ENCODE results near the gene CTRL. TPM values are rescaled to one million over a fixed set of nuclear protein-coding genes. Genes with fewer than 3 reads are reported as not detected.

The CTRL gene
- total and polyA plus RNA-seq, 11 donors: 0.23 to 2.1 (median 0.74) TPM; not detected in 1

GRCh38 chr16:67935101-67935401, 3.4 kb upstream of the CTRL start:
- Histone ChIP-seq H3K27ac (peak overlapping the region in 11 of 12 donors; percentile 87 to 99 (median 93)), H3K4me3 (peak overlapping the region in 11 of 12 donors; percentile 57 to 98 (median 75)), H3K36me3 (peaks cover 0 to 58% (median 27%) of the 10 kb centered on the region in 9 donors), H3K9me3 (no peaks in the 10 kb centered on the region), H3K4me1 (peaks cover 0 to 38% (median 23%) of the 10 kb centered on the region in 12 donors), H3K27me3 (no peaks in the 10 kb centered on the region)
- DNase-seq (no peak), ATAC-seq (peak; percentile 2 to 5 (median 3))
- no peak for TF ChIP-seq CTCF (IDR thresholded peaks at IDR 0.05)
- no peak for TF ChIP-seq POLR2A (IDR thresholded peaks at IDR 0.05)
- 19 to 36% (median 32%) methylated on average over 13 of the region's 13 CpGs for WGBS, 4 donors
- intact Hi-C loops (cut with DNase I): loop anchor here in 5 of 10 donors (1.0 to 10.0 kb wide), 4 partner anchors 33 to 410 kb away; partner anchors contain the start of genes RIPOR1 (in 2 of the 5) and SLC12A4 (in 1 of the 5)

- Histone ChIP-seq H3K4me3 (peak overlapping the region in 10 of 12 donors; percentile 57 to 98 (median 77)), H3K9me3 (no peaks in the 10 kb centered on the region), H3K36me3 (peaks cover 0 to 58% (median 25%) of the 10 kb centered on the region in 9 donors), H3K27me3 (no peaks in the 10 kb centered on the region), H3K4me1 (peaks cover 0 to 32% (median 23%) of the 10 kb centered on the region in 12 donors), H3K27ac (peak overlapping the region in 10 of 12 donors; percentile 87 to 99 (median 93))
- ATAC-seq (peak in 2 of 4 donors; percentile 0 to 1), DNase-seq (no peak)
- TF ChIP-seq CTCF (IDR thresholded peaks at IDR 0.05) (no peak), POLR2A (IDR thresholded peaks at IDR 0.05) (no peak)
- WGBS, 4 donors: 43 to 59% (median 46%) methylated on average over 13 of the region's 13 CpGs
- intact Hi-C loops (cut with DNase I): loop anchor here in 5 of 10 donors (1.0 to 10.0 kb wide), 5 partner anchors 34 to 410 kb away; partner anchors contain the start of genes RIPOR1 (in 2 of the 5) and SLC12A4 (in 1 of the 5)
Observed at GRCh38 chr16:67934306-67935100, 2.8 kb upstream of the CTRL start.

DNA sequence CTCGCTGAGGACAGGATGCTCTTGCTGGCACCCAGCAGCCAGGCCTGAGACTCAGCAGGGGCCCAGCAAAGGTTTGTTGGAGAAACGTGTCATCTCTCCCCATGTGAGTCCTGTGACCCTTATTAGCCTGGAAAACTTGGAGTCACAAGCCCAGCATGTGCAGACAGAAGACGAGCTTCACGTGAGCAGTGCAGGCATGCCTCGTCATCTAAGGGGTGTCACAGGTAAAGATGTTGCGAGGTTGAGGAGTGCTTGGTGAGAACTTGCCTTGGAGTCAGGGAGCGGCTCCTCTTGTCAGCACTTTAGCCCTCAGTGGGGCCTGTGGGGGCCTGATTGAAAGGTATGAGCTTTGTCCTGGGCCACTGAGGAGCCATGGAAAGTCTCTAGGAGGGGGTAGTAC, 2.1 kb upstream of the CTRL start:
- Histone ChIP-seq H3K36me3 (peaks cover 0 to 58% (median 27%) of the 10 kb centered on the region in 9 donors), H3K4me3 (no peak overlapping the region), H3K9me3 (no peaks in the 10 kb centered on the region), H3K4me1 (peaks cover 0 to 30% (median 23%) of the 10 kb centered on the region in 12 donors), H3K27me3 (no peaks in the 10 kb centered on the region), H3K27ac (no peak overlapping the region)
- intact Hi-C loops (cut with DNase I): loop anchor here in 4 of 10 donors (5.0 to 10.0 kb wide), 3 partner anchors 101 to 409 kb away; partner anchors contain the start of gene RIPOR1 (in 2 of the 4)
- ATAC-seq: no peak
- 75 to 82% (median 80%) methylated on average over 6 to 7 of the region's 7 CpGs for WGBS, 4 donors
- DNase-seq: no peak
- TF ChIP-seq POLR2A (IDR thresholded peaks at IDR 0.05): no peak

DNA sequence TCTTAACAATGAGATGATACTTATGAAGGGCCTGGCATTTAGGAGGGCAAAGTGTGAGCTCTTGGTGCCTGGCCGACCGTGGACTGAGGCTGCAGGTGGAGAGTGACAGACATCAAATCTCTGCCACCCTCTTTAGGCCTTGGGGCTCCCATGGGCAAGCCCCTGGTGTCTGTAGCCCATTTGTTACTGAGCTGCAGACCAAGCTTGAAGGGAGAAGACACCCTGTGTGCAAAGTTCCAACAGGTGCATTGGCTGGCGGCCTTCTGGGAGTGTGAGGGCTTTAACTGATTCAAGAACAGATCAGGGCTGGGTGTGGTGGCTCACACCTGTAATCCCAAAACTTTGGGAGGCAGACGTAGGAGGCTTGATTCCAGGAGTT, 789 bp upstream of the CTRL start:
- H3K27ac ChIP-seq: no peak overlapping the region
- no peak for DNase-seq
- 93 to 97% (median 96%) methylated on average over 3 to 4 of the region's 4 CpGs for WGBS, 4 donors
- H3K4me1 ChIP-seq: peaks cover 0 to 33% (median 22%) of the 10 kb centered on the region in 12 donors
- no peak for ATAC-seq
- peaks cover 0 to 69% (median 38%) of the 10 kb centered on the region in 9 donors for H3K36me3 ChIP-seq
- H3K27me3 ChIP-seq: no peaks in the 10 kb centered on the region
- intact Hi-C loops (cut with DNase I): loop anchor here in 4 of 10 donors (5.0 to 10.0 kb wide), 3 partner anchors 102 to 408 kb away; partner anchors contain the start of gene RIPOR1 (in 2 of the 4)
- TF ChIP-seq CTCF (IDR thresholded peaks at IDR 0.05) (no peak), POLR2A (IDR thresholded peaks at IDR 0.05) (no peak)
- H3K9me3 ChIP-seq: no peaks in the 10 kb centered on the region
- no peak overlapping the region for H3K4me3 ChIP-seq
